GM21723 (cell line): ENCODE results near the gene TRIM62.
"Not testable (repeated sequence)": the region's sequence is repeated elsewhere in the genome, so short reads cannot be mapped to it uniquely, and the experiment has no call there.

Source experiments
- ATAC-seq: cut with Tn5 transposase; IDR thresholded peaks from one replicate; pipeline ENCODE4 v1.9.1; 2021; ENCODE audit warnings: mild to moderate bottlenecking, moderate library complexity; ENCODE audit not compliant: unreplicated experiment

TRIM62 gene

DNA sequence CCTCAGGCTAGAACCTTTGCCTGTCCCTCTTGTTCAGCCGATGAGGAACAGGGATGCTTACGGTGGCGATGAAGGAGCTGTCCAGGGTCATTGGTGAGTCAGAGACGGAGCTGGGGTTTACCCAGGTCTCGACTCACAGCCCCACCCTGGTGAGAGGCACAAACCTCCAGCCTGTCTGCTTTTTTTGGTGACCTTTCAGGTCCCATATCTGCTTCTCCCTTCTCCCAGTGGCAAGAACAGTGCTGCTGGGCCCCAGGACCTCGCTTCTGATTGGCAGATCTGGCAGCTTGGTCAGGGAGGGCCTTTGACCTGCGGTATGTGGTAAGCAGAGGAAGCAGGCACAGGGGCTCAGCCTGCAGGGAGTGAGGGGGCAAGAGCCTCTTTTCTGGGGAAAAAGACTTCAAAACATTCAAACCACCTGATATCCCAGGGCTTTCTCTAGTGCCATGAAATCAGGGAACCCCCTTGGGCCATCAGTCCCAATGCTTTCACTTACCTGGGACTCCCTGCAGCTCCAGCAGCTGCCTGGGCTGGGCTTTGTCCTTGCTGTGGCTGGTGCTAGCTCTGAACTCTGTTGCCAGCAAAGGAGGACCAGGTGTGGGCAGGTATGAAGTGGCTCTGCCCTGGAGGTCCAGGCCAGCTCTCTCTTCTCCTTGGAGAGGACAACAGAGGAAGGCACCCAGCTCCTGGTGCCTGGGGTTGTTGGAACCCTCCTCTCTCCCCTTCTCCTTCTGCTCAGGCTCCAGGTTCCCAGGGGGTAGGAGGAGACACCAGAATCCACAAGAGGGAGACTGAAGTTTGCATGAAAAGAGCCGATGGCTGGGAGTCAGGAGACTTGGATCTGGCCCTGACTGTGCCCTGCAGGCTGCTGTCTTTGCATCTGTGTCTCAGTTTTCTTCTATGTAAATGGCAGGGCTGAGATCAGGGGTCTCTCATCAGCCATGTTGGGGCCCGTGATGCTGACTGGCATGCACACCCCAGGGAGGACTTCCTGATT, 41.4 kb downstream of the TRIM62 start:
- ATAC-seq: no peak

- ATAC-seq: no peak
These were observed 44.0 kb downstream of the TRIM62 start for GRCh38 chr1:33137800-33138199.

GRCh38 chr1:33136041-33136440, 45.8 kb downstream of the TRIM62 start:
- ATAC-seq: not testable (repeated sequence)

GRCh38 chr1:33133478-33134105, 48.3 kb downstream of the TRIM62 start:
- ATAC-seq: no peak

GRCh38 chr1:33132549-33132948, 49.3 kb downstream of the TRIM62 start:
- ATAC-seq: no peak

DNA sequence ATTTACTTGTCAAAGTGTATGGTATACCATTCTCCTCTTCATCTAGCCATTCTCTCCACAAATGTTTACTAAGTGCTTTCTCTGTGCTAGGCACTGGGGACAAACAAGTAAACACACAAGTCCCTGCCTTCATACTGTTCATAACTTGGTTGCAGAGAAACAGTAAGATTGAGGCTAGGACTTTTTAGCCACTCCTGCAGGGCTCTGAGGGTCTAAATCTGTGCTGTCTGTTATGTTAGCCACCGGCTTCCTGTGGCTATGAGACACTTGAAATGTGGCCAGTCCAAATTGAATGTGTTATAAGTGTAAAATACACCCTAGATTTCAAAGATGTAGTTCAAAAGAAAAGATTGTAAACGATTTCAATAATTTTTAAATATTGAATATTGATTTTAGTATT, 50.7 kb downstream of the TRIM62 start:
- ATAC-seq: no peak

DNA sequence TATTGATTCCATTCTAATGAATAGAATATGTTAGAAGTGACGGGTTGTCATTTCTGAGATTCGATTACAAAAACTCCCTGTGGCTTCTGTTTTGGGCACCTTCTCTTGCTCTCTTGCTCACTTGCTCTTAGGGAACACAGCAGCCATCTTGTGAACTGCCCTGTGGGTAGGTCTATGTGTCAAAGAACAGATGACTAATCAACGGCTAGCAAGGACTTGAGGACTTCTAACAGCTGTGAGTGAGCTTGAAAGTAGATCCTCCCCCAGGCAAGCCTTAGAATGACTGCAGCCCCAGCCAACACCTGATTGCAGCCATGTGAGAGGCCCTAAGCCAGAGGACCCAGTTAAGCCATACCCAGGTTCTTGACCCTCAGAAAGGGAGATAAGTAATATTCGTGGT, 51.5 kb downstream of the TRIM62 start:
- ATAC-seq: no peak

DNA sequence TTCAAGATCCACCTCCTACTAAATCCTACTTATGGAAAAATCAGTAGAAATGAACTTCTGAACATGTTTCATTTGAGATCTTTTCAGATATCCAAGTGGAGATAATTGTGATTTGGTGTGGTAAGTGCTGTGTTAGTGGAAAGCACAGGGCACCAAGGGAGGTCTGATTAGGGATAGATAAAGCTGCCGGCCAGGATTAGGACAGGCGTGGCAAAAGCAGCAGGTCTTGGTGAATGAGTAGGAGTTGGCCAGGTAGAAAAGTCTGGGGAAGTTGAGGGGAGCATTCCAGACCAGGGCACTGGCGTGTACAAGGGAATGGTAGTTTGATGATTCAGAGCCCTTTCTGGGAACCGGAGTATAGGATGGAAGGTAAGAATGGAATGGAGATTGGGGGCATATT, 53.1 kb downstream of the TRIM62 start:
- no peak for ATAC-seq

DNA sequence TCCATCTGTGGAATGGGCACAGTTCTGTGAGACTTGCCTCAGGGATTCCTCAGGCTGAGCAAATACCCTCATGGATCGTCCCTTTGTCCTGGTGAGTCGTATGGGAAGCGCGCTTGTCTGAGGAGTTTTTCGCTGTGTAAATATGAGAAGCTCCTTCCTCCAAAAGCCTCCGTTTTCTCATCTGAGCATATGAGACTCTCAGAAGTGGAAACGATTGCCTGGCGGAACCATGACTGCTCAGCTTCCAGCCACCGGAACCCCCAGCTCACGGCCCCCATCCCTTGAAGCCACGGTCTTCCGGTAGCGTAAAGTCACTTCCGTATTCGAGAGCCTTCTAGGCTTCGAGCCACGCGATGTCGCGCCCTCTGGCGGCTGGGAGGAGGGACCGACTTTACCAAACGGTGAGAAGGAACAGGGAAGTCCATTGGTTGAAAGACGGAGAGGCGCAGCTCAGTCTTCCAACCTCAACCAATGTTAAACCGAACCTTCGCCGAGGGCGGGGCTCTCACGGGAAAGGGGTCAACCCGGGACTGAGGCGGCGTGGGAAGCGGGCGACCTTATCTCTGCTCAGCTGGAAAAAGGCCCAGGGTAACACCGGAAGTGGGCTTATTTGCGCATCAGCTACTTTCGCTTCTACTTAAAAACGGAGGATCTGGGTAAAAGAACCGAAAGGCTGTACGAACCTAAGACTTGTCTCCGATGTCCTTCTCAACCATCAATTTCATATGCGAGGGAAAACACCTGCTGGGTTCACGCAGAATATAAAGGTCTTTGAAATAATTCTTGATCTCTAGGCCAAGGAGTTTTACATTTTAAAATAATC, 54.6 kb downstream of the TRIM62 start:
- peak; percentile 92 for ATAC-seq

GRCh38 chr1:33126411-33127000, 55.3 kb downstream of the TRIM62 start:
- no peak for ATAC-seq

DNA sequence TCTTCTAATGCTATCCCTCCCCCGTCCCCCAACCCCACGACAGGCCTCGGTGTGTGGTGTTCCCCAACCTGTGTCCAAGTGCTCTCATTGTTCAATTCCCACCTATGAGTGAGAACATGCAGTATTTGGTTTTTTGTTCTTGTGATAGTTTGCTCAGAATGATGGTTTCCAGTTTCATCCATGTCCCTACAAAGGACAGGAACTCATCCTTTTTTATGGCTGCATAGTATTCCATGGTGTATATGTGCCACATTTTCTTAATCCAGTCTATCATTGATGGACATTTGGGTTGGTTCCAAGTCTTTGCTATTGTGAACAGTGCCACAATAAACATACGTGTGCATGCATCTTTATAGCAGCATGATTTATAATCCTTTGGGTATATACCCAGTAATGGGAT, 57.2 kb downstream of the TRIM62 start:
- ATAC-seq: not testable (repeated sequence)

DNA sequence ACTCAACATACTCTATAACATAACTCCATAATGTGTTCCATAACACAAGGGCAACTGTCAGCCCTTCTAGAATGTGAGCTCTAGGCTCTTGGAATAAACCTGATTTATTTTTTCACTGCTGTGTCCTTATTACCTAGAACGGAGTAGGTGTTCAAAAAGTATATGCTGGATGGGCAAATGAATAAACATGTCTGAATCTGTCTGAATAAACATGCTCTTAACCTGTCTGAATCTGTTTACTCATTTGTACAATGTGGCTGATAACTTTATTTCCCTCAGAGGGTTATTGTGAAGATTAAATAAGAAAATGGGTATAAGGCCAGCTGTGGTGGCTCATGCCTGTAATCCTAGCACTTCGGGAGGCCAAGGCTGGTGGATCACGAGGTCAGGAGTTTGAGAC, 58.6 kb downstream of the TRIM62 start:
- no peak for ATAC-seq

DNA sequence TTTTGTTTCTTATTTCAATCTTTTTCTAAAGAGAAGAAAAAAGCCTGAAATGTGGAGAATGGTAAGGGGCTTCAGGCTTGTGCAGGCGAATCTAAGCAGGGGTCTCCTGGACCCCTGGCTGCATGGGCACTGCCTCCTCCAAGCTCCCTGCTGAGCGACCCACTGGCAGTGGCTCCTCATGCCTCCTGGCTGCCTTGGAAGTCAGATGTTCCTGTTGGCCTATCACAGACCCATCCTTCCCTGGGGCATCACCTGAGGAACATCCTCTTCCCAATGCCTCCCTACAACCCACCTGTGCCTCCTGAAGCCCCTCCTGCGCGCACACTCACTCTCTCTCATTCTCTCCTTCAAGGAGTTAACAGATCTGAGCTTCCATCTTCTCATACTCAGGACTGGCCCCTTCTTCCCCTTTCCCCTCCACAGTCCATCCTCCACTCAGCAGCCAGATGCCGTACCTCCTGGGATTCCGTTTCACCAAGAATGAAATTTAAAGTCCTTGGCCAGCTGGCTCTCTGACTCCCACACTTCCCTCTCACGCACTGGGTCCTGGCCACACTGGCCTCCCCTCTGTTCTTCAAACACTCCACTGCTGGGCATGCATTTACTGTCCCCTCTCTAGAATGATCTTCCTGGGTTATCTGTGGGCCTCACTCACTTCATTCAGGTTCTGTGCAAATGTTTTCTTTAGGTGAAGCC, 59.2 kb downstream of the TRIM62 start:
- no peak for ATAC-seq

- ATAC-seq: no peak
These were observed 60.1 kb downstream of the TRIM62 start for GRCh38 chr1:33121728-33122127.

- ATAC-seq: no peak
These were observed 61.2 kb downstream of the TRIM62 start for GRCh38 chr1:33120436-33121231.

DNA sequence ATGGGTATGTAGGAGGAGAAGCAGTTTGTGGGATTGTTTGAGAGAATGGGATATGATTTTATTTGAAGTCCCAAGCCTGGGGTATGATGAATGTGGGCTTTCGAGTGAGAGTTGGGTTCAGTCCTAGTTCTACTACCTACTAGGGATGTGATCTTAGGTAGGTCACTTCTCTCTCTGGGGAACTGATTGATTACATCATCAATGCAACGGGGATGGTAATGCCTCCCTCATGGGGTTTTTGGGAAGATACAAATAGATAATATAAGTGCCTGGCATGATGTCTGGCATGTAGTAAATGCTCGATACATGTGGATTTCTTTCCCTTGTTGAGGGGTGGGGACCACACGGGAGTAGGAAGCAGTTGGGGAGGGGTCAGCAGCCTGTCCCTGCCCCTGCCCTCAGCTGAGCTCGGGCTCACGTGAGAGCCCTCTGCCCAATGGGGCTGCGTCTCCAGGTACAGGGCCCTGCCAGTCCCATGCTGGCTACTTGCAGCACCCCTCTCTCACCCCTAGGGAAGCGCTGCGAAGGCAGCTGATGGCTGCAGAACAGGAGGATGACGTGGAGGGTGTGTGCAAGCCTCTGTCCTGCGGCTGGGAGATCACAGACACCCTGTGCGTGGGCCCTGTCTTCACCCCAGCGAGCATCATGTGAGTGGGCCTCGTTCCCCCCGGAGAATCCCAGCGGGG, 62.2 kb downstream of the TRIM62 start:
- no peak for ATAC-seq

DNA sequence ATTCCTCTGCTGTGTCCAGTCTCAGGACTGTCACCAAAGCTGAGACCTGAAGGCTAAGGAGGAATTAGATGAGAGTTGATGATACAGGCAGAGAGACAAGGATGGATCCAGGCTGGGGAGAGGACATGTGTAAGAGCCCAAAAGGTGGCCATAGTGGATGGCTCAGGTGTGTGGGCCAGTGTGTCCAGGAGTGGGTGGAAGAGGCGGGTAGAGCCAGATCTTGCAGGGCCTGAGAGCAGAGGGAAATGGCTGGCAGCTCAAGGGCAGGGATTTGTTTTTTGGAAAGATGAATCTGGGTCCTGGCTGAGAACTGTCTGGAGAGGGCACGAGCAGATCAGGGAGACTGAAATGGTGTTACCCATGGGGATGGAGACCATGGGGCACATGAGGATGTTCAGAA, 62.8 kb downstream of the TRIM62 start:
- ATAC-seq: no peak

GRCh38 chr1:33118274-33118673, 63.6 kb downstream of the TRIM62 start:
- ATAC-seq: no peak
